Central memory CD4-positive, alpha-beta T cell (primary cell): Measurements from ENCODE around the gene AFF3.

Experiments
- DNase-seq: peaks from one replicate; pipeline ENCODE4 v3.0.0; 2022

Gene AFF3

GRCh38 chr2:100004348-100004884, 138.0 kb downstream of the AFF3 start:
- DNase-seq, result no peak

- DNase-seq, result no peak
Measured at GRCh38 chr2:100002059-100002458, 140.3 kb downstream of the AFF3 start.

GRCh38 chr2:100000915-100001707, 141.3 kb downstream of the AFF3 start:
- no peak for DNase-seq

- no peak for DNase-seq
Measured at GRCh38 chr2:99998651-99999320, 143.6 kb downstream of the AFF3 start.

- no peak for DNase-seq
Measured at GRCh38 chr2:99989905-99990304, 152.5 kb downstream of the AFF3 start.

- DNase-seq, result no peak
Measured at GRCh38 chr2:99988599-99988998, 153.8 kb downstream of the AFF3 start.

- no peak for DNase-seq
Measured at GRCh38 chr2:99987160-99987559, 155.2 kb downstream of the AFF3 start.

- DNase-seq, result no peak
Measured at GRCh38 chr2:99984799-99985515, 157.4 kb downstream of the AFF3 start.

GRCh38 chr2:99982744-99983143, 159.6 kb downstream of the AFF3 start:
- DNase-seq, result no peak

GRCh38 chr2:99981840-99982239, 160.6 kb downstream of the AFF3 start:
- DNase-seq, result no peak

- no peak for DNase-seq
Measured at GRCh38 chr2:99980176-99980575, 162.2 kb downstream of the AFF3 start.

GRCh38 chr2:99977966-99978365, 164.4 kb downstream of the AFF3 start:
- no peak for DNase-seq

GRCh38 chr2:99975386-99975785, 167.0 kb downstream of the AFF3 start:
- no peak for DNase-seq

- DNase-seq, result no peak
Measured at GRCh38 chr2:99974682-99975375, 167.6 kb downstream of the AFF3 start.

GRCh38 chr2:99974275-99974674, 168.1 kb downstream of the AFF3 start:
- DNase-seq, result no peak

GRCh38 chr2:99971326-99971900, 171.0 kb downstream of the AFF3 start:
- DNase-seq, result no peak

- no peak for DNase-seq
Measured at GRCh38 chr2:99970292-99970868, 172.0 kb downstream of the AFF3 start.

- DNase-seq, result no peak
Measured at GRCh38 chr2:99961196-99961913, 181.0 kb downstream of the AFF3 start.

GRCh38 chr2:99960790-99961189, 181.6 kb downstream of the AFF3 start:
- no peak for DNase-seq

- DNase-seq, result no peak
Measured at GRCh38 chr2:99960291-99960690, 182.1 kb downstream of the AFF3 start.

- no peak for DNase-seq
Measured at GRCh38 chr2:99959261-99960014, 183.0 kb downstream of the AFF3 start.
